M059J (cell line): ENCODE measurements around the gene CC2D2B. TPM values are rescaled to one million over a fixed set of nuclear protein-coding genes. Genes with fewer than 3 reads are reported as not detected.
A peak's percentile ranks its signal among the peaks of the same experiment; 100 is the strongest.
"Not testable (repeated sequence)": the region's sequence is repeated elsewhere in the genome, so short reads cannot be mapped to it uniquely, and the experiment has no call there.

Experiments used
- DNase-seq: peaks from one replicate; pipeline ENCODE4 v3.0.0-alpha.2; 2012; ENCODE audit warnings: low read depth
- total RNA-seq: library from RNA; depleted of rRNA; stranded (reverse); fragments of >200 nt; shearing (Covaris generic); gene quantifications from 2 replicates; pipeline ENCODE4 v1.2.3, GENCODE V29; 2014; rRNA removed

The CC2D2B gene
- not detected in 2 replicates for total RNA-seq

- peak; percentile 76 for DNase-seq
These were observed at the start of gene CC2D2B for GRCh38 chr10:95907456-95908253. Gene CC2D2B, plus strand, starts transcription at chr10:95907975. Its CDS starts 3,349 bp downstream, at chr10:95911324.

GRCh38 chr10:95860166-95860940 is 47.4 kb upstream of the CC2D2B start:
- DNase-seq: no peak

GRCh38 chr10:95861386-95861785 is 46.4 kb upstream of the CC2D2B start:
- DNase-seq: no peak

- peak; percentile 49 for DNase-seq
These were observed 42.6 kb upstream of the CC2D2B start for GRCh38 chr10:95864906-95865813.

- DNase-seq: no peak
These were observed 41.8 kb upstream of the CC2D2B start for GRCh38 chr10:95865814-95866466.

GRCh38 chr10:95866467-95866842 is 41.3 kb upstream of the CC2D2B start:
- no peak for DNase-seq

- no peak for DNase-seq
These were observed 39.9 kb upstream of the CC2D2B start for GRCh38 chr10:95867866-95868265.

GRCh38 chr10:95872158-95872711 is 35.5 kb upstream of the CC2D2B start:
- DNase-seq: no peak

GRCh38 chr10:95873139-95873538 is 34.6 kb upstream of the CC2D2B start:
- DNase-seq: no peak

GRCh38 chr10:95873651-95874050 is 34.1 kb upstream of the CC2D2B start:
- DNase-seq: no peak

GRCh38 chr10:95874783-95875182 is 33.0 kb upstream of the CC2D2B start:
- DNase-seq: not testable (repeated sequence)

- DNase-seq: no peak
These were observed 31.0 kb upstream of the CC2D2B start for GRCh38 chr10:95876756-95877155.

- no peak for DNase-seq
These were observed 29.9 kb upstream of the CC2D2B start for GRCh38 chr10:95877881-95878280.

- DNase-seq: no peak
These were observed 27.1 kb upstream of the CC2D2B start for GRCh38 chr10:95880704-95881103.

- no peak for DNase-seq
These were observed 26.5 kb upstream of the CC2D2B start for GRCh38 chr10:95881316-95881715.

GRCh38 chr10:95889830-95890229 is 17.9 kb upstream of the CC2D2B start:
- DNase-seq: no peak

GRCh38 chr10:95896071-95896850 is 11.5 kb upstream of the CC2D2B start:
- no peak for DNase-seq

- DNase-seq: not testable (repeated sequence)
These were observed 1.7 kb upstream of the CC2D2B start for GRCh38 chr10:95905897-95906580.

- DNase-seq: peak; percentile 67
These were observed 909 bp upstream of the CC2D2B start for GRCh38 chr10:95906677-95907455.
